Psoas muscle (tissue), 8 donors: ENCODE data around the gene MYNN. TPM values are rescaled to one million over a fixed set of nuclear protein-coding genes. Genes with fewer than 3 reads are reported as not detected.

Experiments used
- ATAC-seq, 4 donors: fragments of 200-7000 bp; cut with Tn5 transposase; one replicate each; pipeline ENCODE4 v1.9.1; 2020; ENCODE audit warnings: moderate library complexity in 3 of 4, mild to moderate bottlenecking in 2 of 4
- DNase-seq, 2 donors: peaks; one replicate each; pipeline ENCODE4 v3.0.0-alpha.2; 2020
- H3K27ac ChIP-seq: fragments of 200-600 bp; one replicate; pipeline ENCODE4 v1.8.0; 2022
- H3K27me3 ChIP-seq, 3 donors: fragments of 200-600 bp in 1 of 3; one replicate each; pipeline versions ENCODE4 v1.6.1 to v1.8.0; 2013 to 2022; ENCODE audit warnings: low read length in 2 of 3, mild to moderate bottlenecking in 2 of 3, moderate library complexity in 1 of 3; ENCODE audit not compliant: insufficient read depth in 3 of 3
- H3K36me3 ChIP-seq, 2 donors: fragments of 200-600 bp in 1 of 2; one replicate each; pipeline versions ENCODE4 v1.6.1 to v1.8.0; 2013 to 2022; ENCODE audit warnings: low read depth in 1 of 2, mild to moderate bottlenecking in 1 of 2, moderate library complexity in 1 of 2; ENCODE audit not compliant: insufficient read depth in 1 of 2
- H3K4me1 ChIP-seq: fragments of 200-600 bp; one replicate; pipeline ENCODE4 v1.8.0; 2022
- H3K4me3 ChIP-seq: fragments of 200-600 bp; one replicate; pipeline ENCODE4 v1.8.0; 2022; ENCODE audit warnings: mild to moderate bottlenecking
- H3K9me3 ChIP-seq: fragments of 200-600 bp; one replicate; pipeline ENCODE4 v1.8.0; 2022
- WGBS, 3 donors: extraction: QIAGEN DNeasy Blood & Tissue Kit; methylation state at CpG; one replicate each; pipeline versions ENCODE4 v1.1.6 to v1.1.7; 2013; 5-methylcytosine and 5-hydroxymethylcytosine counted together
- intact Hi-C, 2 donors: fragments of 100-400 bp; cut with DNase I; formaldehyde crosslinking; loops; one replicate each; pipeline versions ENCODE4 v1.11.0 to v1.14.2; 2022
- polyA plus RNA-seq, 3 donors: library from polyadenylated mRNA; stranded (reverse); fragments of 200-250 nt; gene quantifications; one replicate each; pipeline ENCODE4 v1.2.3, GENCODE V29; 2013
- total RNA-seq, 4 donors: library from RNA; stranded (reverse); fragmentation: NEBNext Ultra II Directional in 2 of 4; extraction: Animal tissue kit (Norgen Biotek cat#: 25700) in 2 of 4; gene quantifications; one replicate each; pipeline versions ENCODE4 v1.2.1 to v1.2.4, GENCODE V29; 2021 to 2023
- TF ChIP-seq, protein P1 (sequence below): fragments of 200-600 bp; IDR thresholded peaks from one replicate; pipeline ENCODE4 v1.8.0; 2022; ENCODE audit warnings: antibody characterized with exemption
- donor health status: healthy with polysubstance abuse.
- donor health status: DM: no; HTN: no; CAD: no; lungs with moderate emphysema.
- donor health status: Bipolar disorder and iron deficiency.
- donor health status: healthy.
- donor health status: DM: yes; HTN: yes; CAD: no.
- donor health status: DM: no; HTN: no; CAD: no.
- donor health status: DM: no; HTN: no; CAD: no.
- donor health status: DM: yes; HTN: yes; CAD: no.

MYNN gene
- total and polyA plus RNA-seq, 7 donors, result 10.1 to 16.8 (median 15.5) TPM

DNA sequence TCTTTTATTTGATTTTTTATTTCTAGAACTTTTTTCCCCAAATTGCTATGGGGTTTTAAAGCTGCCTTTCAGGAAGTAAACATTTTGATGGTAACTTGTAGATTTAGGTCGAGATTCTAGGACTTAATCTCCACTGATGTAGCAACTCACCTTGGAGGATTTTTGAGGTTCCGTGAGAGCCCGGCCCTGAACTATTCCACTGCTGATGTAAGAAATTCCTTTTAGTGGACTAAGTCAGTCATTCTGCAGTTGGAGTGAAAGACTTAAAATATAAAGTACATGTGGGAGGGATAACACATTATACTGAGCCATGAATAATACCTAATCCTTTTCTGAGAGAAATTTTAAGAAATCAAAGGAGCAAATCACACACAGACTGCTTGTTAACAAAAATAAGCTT is 52.1 kb downstream of the MYNN start:
- no peaks in the 10 kb centered on the region for H3K4me1 ChIP-seq
- no peaks in the 10 kb centered on the region for H3K36me3 ChIP-seq
- peaks cover 0 to 9% (median 1%) of the 10 kb centered on the region in 3 donors for H3K27me3 ChIP-seq
- ATAC-seq (no peak), DNase-seq (no peak)
- intact Hi-C loops, result no loop called here
- no peak overlapping the region for H3K27ac ChIP-seq
- TF ChIP-seq, protein P1, sequence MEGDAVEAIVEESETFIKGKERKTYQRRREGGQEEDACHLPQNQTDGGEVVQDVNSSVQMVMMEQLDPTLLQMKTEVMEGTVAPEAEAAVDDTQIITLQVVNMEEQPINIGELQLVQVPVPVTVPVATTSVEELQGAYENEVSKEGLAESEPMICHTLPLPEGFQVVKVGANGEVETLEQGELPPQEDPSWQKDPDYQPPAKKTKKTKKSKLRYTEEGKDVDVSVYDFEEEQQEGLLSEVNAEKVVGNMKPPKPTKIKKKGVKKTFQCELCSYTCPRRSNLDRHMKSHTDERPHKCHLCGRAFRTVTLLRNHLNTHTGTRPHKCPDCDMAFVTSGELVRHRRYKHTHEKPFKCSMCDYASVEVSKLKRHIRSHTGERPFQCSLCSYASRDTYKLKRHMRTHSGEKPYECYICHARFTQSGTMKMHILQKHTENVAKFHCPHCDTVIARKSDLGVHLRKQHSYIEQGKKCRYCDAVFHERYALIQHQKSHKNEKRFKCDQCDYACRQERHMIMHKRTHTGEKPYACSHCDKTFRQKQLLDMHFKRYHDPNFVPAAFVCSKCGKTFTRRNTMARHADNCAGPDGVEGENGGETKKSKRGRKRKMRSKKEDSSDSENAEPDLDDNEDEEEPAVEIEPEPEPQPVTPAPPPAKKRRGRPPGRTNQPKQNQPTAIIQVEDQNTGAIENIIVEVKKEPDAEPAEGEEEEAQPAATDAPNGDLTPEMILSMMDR, result no peak
- no peaks in the 10 kb centered on the region for H3K9me3 ChIP-seq
- WGBS, 3 donors, result 72 to 79% (median 78%) methylated on average over 3 of the region's 3 CpGs
- no peak overlapping the region for H3K4me3 ChIP-seq

GRCh38 chr3:169827712-169828111 is 54.5 kb downstream of the MYNN start:
- no peaks in the 10 kb centered on the region for H3K27me3 ChIP-seq
- WGBS, 3 donors, result 80 to 89% (median 84%) methylated on average over 4 of the region's 4 CpGs

DNA sequence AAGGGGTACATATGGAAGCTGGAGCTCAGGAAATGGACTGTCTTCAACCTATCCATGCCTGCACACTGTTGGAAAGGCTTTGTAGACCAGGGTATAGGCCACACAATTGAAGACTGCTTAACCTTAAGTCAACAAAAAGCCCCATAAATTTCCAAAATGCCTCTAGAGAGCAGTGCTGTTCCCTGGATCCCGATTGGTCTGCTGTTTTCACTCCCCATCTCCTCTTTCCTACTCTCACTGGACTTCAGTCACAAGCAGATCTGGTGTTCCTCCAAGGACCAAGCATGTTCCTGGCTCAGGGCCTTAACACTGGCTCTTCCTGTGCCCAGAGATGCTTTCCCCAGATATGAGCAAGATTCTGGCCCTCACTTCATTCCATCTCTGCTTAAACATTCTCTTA is 62.3 kb downstream of the MYNN start:
- intact Hi-C loops, result no loop called here
- H3K27me3 ChIP-seq, result peaks cover 0 to 2% (median 0%) of the 10 kb centered on the region in 3 donors
- H3K4me1 ChIP-seq, result no peaks in the 10 kb centered on the region
- TF ChIP-seq, protein P1, result no peak
- WGBS, 3 donors, result 20 to 33% (median 28%) methylated on average over 1 of the region's 1 CpG
- H3K27ac ChIP-seq, result no peak overlapping the region
- H3K4me3 ChIP-seq, result no peak overlapping the region
- no peaks in the 10 kb centered on the region for H3K36me3 ChIP-seq
- no peaks in the 10 kb centered on the region for H3K9me3 ChIP-seq
- no peak for ATAC-seq
- DNase-seq, result no peak

More at GRCh38 chr3:169827712-169828111, 54.5 kb downstream of the MYNN start:
- DNase-seq, result no peak
- no peaks in the 10 kb centered on the region for H3K4me1 ChIP-seq
- no peak overlapping the region for H3K27ac ChIP-seq
- TF ChIP-seq, protein P1, result no peak
- intact Hi-C loops, result no loop called here
- ATAC-seq, result no peak
- no peak overlapping the region for H3K4me3 ChIP-seq
- no peaks in the 10 kb centered on the region for H3K36me3 ChIP-seq
- no peaks in the 10 kb centered on the region for H3K9me3 ChIP-seq

GRCh38 chr3:169836078-169836941 is 63.1 kb downstream of the MYNN start:
- Histone ChIP-seq H3K9me3 (no peaks in the 10 kb centered on the region), H3K4me3 (no peak overlapping the region), H3K27ac (no peak overlapping the region), H3K4me1 (no peaks in the 10 kb centered on the region), H3K27me3 (peaks cover 0 to 2% (median 0%) of the 10 kb centered on the region in 3 donors), H3K36me3 (no peaks in the 10 kb centered on the region)
- DNase-seq, result no peak
- WGBS, 3 donors, result 72 to 83% (median 78%) methylated on average over 5 of the region's 5 CpGs
- TF ChIP-seq, protein P1, result no peak
- intact Hi-C loops, result no loop called here
- no peak for ATAC-seq

GRCh38 chr3:169836942-169837275 is 63.7 kb downstream of the MYNN start:
- H3K4me3 ChIP-seq, result no peak overlapping the region
- no peaks in the 10 kb centered on the region for H3K9me3 ChIP-seq
- no peaks in the 10 kb centered on the region for H3K36me3 ChIP-seq
- no peaks in the 10 kb centered on the region for H3K4me1 ChIP-seq
- no peak overlapping the region for H3K27ac ChIP-seq
- WGBS, 3 donors, result 73 to 84% (median 81%) methylated on average over 3 of the region's 3 CpGs
- no peak for ATAC-seq
- TF ChIP-seq, protein P1, result no peak
- intact Hi-C loops, result no loop called here
- no peak for DNase-seq
- H3K27me3 ChIP-seq, result peaks cover 0 to 2% (median 0%) of the 10 kb centered on the region in 3 donors
